Loucy (cell line): Measurements from ENCODE around the gene ARHGAP20.

ENCODE experiments used
- EZH2phosphoT487 ChIP-seq: fragments of 200-600 bp; IDR thresholded peaks from 2 replicates; pipeline ENCODE4 v1.6.1; 2018; ENCODE audit warnings: antibody characterized with exemption, mild to moderate bottlenecking, moderate library complexity, borderline replicate concordance
- TF ChIP-seq, protein P1 (sequence below): fragments of 200-600 bp; sonication (generic); conservative IDR thresholded peaks from 2 replicates; pipeline ENCODE4 v1.5.1; 2014; ENCODE audit warnings: mild to moderate bottlenecking, antibody characterized with exemption, low read length

DNA sequence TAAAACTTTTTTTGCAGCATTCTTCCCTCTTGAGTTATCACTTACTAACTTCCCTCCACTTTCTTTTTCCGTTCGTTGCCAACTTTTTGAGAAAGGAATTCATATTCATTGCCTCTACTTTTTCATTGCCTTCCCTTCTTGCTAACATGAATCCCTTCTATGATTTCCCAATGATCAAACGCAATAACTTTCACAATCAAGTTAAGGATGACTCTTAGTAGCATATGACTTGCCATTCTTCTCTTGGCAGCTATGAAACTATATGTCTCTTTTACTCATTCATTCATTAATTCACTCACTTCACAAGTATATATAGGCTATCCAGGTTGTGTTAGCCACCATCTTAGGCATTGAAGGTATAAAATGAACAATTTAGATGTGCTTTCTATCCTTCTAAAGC is 16.6 kb upstream of the ARHGAP20 start:
- no peak for TF ChIP-seq EZH2phosphoT487
- TF ChIP-seq, protein P1, sequence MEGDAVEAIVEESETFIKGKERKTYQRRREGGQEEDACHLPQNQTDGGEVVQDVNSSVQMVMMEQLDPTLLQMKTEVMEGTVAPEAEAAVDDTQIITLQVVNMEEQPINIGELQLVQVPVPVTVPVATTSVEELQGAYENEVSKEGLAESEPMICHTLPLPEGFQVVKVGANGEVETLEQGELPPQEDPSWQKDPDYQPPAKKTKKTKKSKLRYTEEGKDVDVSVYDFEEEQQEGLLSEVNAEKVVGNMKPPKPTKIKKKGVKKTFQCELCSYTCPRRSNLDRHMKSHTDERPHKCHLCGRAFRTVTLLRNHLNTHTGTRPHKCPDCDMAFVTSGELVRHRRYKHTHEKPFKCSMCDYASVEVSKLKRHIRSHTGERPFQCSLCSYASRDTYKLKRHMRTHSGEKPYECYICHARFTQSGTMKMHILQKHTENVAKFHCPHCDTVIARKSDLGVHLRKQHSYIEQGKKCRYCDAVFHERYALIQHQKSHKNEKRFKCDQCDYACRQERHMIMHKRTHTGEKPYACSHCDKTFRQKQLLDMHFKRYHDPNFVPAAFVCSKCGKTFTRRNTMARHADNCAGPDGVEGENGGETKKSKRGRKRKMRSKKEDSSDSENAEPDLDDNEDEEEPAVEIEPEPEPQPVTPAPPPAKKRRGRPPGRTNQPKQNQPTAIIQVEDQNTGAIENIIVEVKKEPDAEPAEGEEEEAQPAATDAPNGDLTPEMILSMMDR, result no peak
